ENCODE data around the gene TRIM6. TPM values are rescaled to one million over a fixed set of nuclear protein-coding genes. Genes with fewer than 3 reads are reported as not detected.

TRIM6 gene
- 1 to 10 TPM; 4.8 to 6.3 TPM for total RNA-seq

- TF ChIP-seq CTCF (IDR thresholded peaks at IDR 0.05) (no peak), POLR2A (IDR thresholded peaks at IDR 0.05) (no peak), POLR2AphosphoS5 (IDR thresholded peaks at IDR 0.05) (no peak)
- intact Hi-C loops (cut with DNase I), result loop anchor here (5.0 kb wide), 1 partner anchor 91 kb away; the partner anchor contains the start of genes TRIM22 and TRIM5
- peak; percentile 26 for DNase-seq (ENCODE audit: low spot score)
- H3K27me3 ChIP-seq (replicated peaks; ENCODE audit: insufficient read depth), result no peaks in the 10 kb centered on the region
- no peaks in the 10 kb centered on the region for H3K9me3 ChIP-seq
- H3K27ac ChIP-seq, result peak within 1 kb of the TSS; percentile 56 to 78
- no peaks in the 10 kb centered on the region for H3K4me1 ChIP-seq (replicated peaks)
- H3K4me3 ChIP-seq, result peak within 1 kb of the TSS; percentile 38 to 44
- no peaks in the 10 kb centered on the region for H3K36me3 ChIP-seq
- WGBS, result 6% methylated on average over 20 of the region's 20 CpGs
Measured at GRCh38 chr11:5596607-5597201, at the start of gene TRIM6. TRIM6 (plus strand) TSS chr11:5596637; CDS start chr11:5596898, 261 bp downstream.

- H3K4me1 ChIP-seq (replicated peaks), result no peaks in the 10 kb centered on the region
- H3K27ac ChIP-seq, result no peak overlapping the region
- no peaks in the 10 kb centered on the region for H3K27me3 ChIP-seq (replicated peaks; ENCODE audit: insufficient read depth)
- 83% methylated on average over 1 of the region's 1 CpG for WGBS
- intact Hi-C loops (cut with DNase I), result no loop called here
- TF ChIP-seq CTCF (IDR thresholded peaks at IDR 0.05), result no peak
- TF ChIP-seq POLR2AphosphoS5 (IDR thresholded peaks at IDR 0.05), result no peak
- TF ChIP-seq POLR2A (IDR thresholded peaks at IDR 0.05), result no peak
- H3K4me3 ChIP-seq, result no peak overlapping the region
- no peak for DNase-seq (ENCODE audit: low spot score)
- H3K36me3 ChIP-seq, result no peaks in the 10 kb centered on the region
- no peaks in the 10 kb centered on the region for H3K9me3 ChIP-seq
Measured at GRCh38 chr11:5547982-5548381, 48.5 kb upstream of the TRIM6 start.

- Histone ChIP-seq H3K4me1 (replicated peaks) (no peaks in the 10 kb centered on the region), H3K9me3 (no peaks in the 10 kb centered on the region), H3K36me3 (no peaks in the 10 kb centered on the region), H3K27me3 (replicated peaks; ENCODE audit: insufficient read depth) (no peaks in the 10 kb centered on the region), H3K4me3 (no peak within 1 kb of the TSS), H3K27ac (no peak within 1 kb of the TSS)
- intact Hi-C loops (cut with DNase I), result no loop called here
- 65% methylated on average over 1 of the region's 1 CpG for WGBS
- DNase-seq (ENCODE audit: low spot score), result no peak
- TF ChIP-seq CTCF (IDR thresholded peaks at IDR 0.05) (no peak), POLR2A (IDR thresholded peaks at IDR 0.05) (no peak), POLR2AphosphoS5 (IDR thresholded peaks at IDR 0.05) (no peak)
Measured at GRCh38 chr11:5548440-5548839, 48.0 kb upstream of the TRIM6 start, which contains the start of gene OR52H1. OR52H1 (minus strand) TSS chr11:5548540; CDS start chr11:5545505, 3,035 bp downstream.

GRCh38 chr11:5550440-5551095 is 45.9 kb upstream of the TRIM6 start:
- Histone ChIP-seq H3K27ac (no peak overlapping the region), H3K9me3 (no peaks in the 10 kb centered on the region), H3K36me3 (no peaks in the 10 kb centered on the region), H3K4me3 (no peak overlapping the region), H3K27me3 (replicated peaks; ENCODE audit: insufficient read depth) (no peaks in the 10 kb centered on the region), H3K4me1 (replicated peaks) (no peaks in the 10 kb centered on the region)
- TF ChIP-seq CTCF (IDR thresholded peaks at IDR 0.05) (no peak), POLR2AphosphoS5 (IDR thresholded peaks at IDR 0.05) (no peak), POLR2A (IDR thresholded peaks at IDR 0.05) (no peak)
- WGBS, result 84% methylated on average over 5 of the region's 5 CpGs
- no peak for DNase-seq (ENCODE audit: low spot score)
- intact Hi-C loops (cut with DNase I), result no loop called here

- H3K4me1 ChIP-seq (replicated peaks), result no peaks in the 10 kb centered on the region
- intact Hi-C loops (cut with DNase I), result no loop called here
- no peak for DNase-seq (ENCODE audit: low spot score)
- no peaks in the 10 kb centered on the region for H3K9me3 ChIP-seq
- no peaks in the 10 kb centered on the region for H3K27me3 ChIP-seq (replicated peaks; ENCODE audit: insufficient read depth)
- no peak overlapping the region for H3K4me3 ChIP-seq
- H3K36me3 ChIP-seq, result no peaks in the 10 kb centered on the region
- no peak overlapping the region for H3K27ac ChIP-seq
- no peak for TF ChIP-seq CTCF (IDR thresholded peaks at IDR 0.05)
- no peak for TF ChIP-seq POLR2AphosphoS5 (IDR thresholded peaks at IDR 0.05)
- no peak for TF ChIP-seq POLR2A (IDR thresholded peaks at IDR 0.05)
Measured at GRCh38 chr11:5553343-5553742, 43.1 kb upstream of the TRIM6 start.

Measured in prostate gland (tissue), 2 donors.